Effector memory CD4-positive, alpha-beta T cell (primary cell): Measurements from ENCODE around the gene KLHL29.

Experiments used
- DNase-seq, 3 donors: peaks; one replicate each; pipeline ENCODE4 v3.0.0-alpha.2; 2020
- H3K27ac ChIP-seq: 2 replicates; pipeline ENCODE4 v1.7.0; 2013; ENCODE audit warnings: mild to moderate bottlenecking, low read length, moderate library complexity; ENCODE audit not compliant: insufficient read depth, poor library complexity, severe bottlenecking
- H3K27me3 ChIP-seq: replicated peaks from 2 replicates; pipeline ENCODE4 v1.7.0; 2013; ENCODE audit warnings: mild to moderate bottlenecking, low read length; ENCODE audit not compliant: insufficient read depth, control insufficient read depth, poor library complexity, severe bottlenecking
- H3K36me3 ChIP-seq: 2 replicates; pipeline ENCODE4 v1.7.0; 2013; ENCODE audit warnings: mild to moderate bottlenecking, low read length, moderate library complexity; ENCODE audit not compliant: control insufficient read depth, insufficient read depth
- H3K4me1 ChIP-seq: 2 replicates; pipeline ENCODE4 v1.7.0; 2013; ENCODE audit warnings: low read length, mild to moderate bottlenecking; ENCODE audit not compliant: control insufficient read depth, insufficient read depth, poor library complexity, severe bottlenecking
- H3K4me3 ChIP-seq: 2 replicates; pipeline ENCODE4 v1.7.0; 2013; ENCODE audit warnings: low read length, low read depth, mild to moderate bottlenecking; ENCODE audit not compliant: insufficient read depth, poor library complexity, severe bottlenecking
- H3K9me3 ChIP-seq: 2 replicates; pipeline ENCODE4 v1.7.0; 2013; ENCODE audit warnings: mild to moderate bottlenecking, low read length, moderate library complexity; ENCODE audit not compliant: control insufficient read depth

Gene KLHL29

DNA sequence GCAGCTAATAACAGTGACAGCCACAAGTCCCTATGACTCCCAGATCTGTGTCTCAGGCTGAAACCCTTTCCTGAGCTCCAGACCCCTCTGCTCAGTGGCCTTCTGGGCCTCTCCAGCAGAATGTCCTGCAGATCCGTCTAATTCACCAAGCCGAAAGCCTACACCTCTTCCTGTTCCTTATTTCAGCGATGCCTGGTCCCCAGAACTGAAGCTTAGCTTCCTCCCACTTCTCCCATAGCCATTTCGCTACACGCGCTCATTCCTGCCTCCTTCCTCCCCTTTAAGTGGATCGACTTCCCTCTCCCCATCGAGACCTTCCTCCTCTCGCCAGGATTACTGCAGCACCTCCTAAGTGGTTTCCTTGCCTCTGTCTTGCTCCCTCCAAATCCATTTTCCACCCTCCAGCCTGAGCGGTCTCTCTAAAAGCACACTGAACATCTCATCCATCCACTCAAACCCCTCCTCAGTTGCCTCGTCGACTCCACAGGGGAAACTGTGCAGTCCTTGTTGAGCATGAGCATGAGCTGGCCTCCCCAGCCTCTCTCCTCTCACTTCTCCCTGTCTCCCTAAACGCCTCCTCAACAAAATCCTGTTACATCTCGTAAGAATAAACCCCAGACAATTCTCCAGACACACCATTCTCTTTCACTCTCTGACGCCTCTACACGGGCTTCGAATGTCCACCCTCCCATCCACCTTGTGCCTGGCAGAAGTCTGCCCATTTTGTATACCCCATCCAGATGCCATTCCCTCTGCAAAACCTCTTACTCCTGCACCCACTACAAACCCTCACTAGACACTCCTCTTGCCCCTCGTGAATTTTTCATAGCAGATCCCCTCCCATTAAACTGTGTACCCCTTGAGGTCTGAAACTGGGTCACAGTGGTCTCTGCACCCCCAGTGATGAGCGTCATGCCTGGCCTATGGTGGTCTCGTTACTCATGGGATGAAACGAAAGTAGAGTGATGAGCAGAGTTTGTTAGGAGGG, 309.4 kb downstream of the KLHL29 start:
- Histone ChIP-seq H3K27ac (no peak overlapping the region), H3K4me3 (no peak overlapping the region), H3K9me3 (no peaks in the 10 kb centered on the region), H3K27me3 (no peaks in the 10 kb centered on the region), H3K4me1 (no peaks in the 10 kb centered on the region), H3K36me3 (peaks cover 3% of the 10 kb centered on the region)
- DNase-seq, result no peak

DNA sequence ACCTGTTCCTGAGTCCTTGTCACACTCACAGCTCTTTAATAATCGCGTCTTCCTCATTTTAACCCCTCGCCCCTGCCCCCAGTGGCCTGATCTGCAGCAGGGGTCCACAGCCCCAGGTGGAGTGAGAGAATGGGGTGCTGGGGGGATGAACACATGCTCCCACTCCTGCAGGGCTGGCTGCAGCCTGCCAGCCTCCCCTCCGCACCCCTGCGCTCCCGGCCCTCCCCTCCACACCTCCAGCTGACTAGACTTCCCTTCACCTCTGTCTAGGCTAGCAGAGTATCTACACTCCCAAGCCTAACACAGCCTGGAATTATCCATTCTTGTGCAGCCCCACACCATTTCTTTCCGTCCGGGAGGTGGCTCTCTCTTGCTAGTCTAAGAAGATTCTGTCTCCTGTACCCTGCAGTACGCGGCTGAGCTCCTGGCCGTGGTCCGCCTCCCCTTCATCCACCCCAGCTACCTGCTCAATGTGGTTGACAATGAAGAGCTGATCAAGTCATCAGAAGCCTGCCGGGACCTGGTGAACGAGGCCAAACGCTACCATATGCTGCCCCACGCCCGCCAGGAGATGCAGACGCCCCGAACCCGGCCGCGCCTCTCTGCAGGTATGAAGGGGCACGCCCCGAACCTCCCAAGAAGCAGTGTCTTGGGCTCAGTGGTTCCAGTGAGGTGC, 310.4 kb downstream of the KLHL29 start:
- Histone ChIP-seq H3K4me1 (no peaks in the 10 kb centered on the region), H3K4me3 (no peak overlapping the region), H3K9me3 (no peaks in the 10 kb centered on the region), H3K27me3 (no peaks in the 10 kb centered on the region), H3K36me3 (peaks cover 3% of the 10 kb centered on the region), H3K27ac (no peak overlapping the region)
- no peak for DNase-seq

- Histone ChIP-seq H3K4me1 (no peaks in the 10 kb centered on the region), H3K4me3 (no peak overlapping the region), H3K27ac (no peak overlapping the region), H3K27me3 (no peaks in the 10 kb centered on the region), H3K36me3 (peaks cover 3% of the 10 kb centered on the region), H3K9me3 (no peaks in the 10 kb centered on the region)
- no peak for DNase-seq
Observed at GRCh38 chr2:23695890-23696751, 311.1 kb downstream of the KLHL29 start.

DNA sequence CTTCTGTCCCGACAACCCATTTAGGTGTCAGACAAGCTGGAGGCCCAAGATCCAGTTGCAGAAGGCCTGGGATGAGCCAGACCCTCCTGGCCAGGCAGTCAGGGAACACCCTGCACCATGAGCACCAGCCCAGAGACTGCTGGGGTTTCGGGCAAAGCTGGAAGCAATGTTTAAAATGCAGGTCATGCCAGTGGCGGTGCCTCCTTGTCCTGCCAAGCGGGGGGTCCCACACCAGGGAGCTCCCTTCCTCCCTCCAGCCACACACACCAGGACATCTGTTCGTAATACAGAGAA, 311.7 kb downstream of the KLHL29 start:
- Histone ChIP-seq H3K27me3 (no peaks in the 10 kb centered on the region), H3K9me3 (no peaks in the 10 kb centered on the region), H3K4me1 (no peaks in the 10 kb centered on the region), H3K4me3 (no peak overlapping the region), H3K36me3 (peaks cover 3% of the 10 kb centered on the region), H3K27ac (no peak overlapping the region)
- DNase-seq, result no peak

- H3K4me1 ChIP-seq, result no peaks in the 10 kb centered on the region
- DNase-seq, result no peak
- H3K27ac ChIP-seq, result no peak overlapping the region
- H3K36me3 ChIP-seq, result peaks cover 3% of the 10 kb centered on the region
- no peak overlapping the region for H3K4me3 ChIP-seq
- no peaks in the 10 kb centered on the region for H3K9me3 ChIP-seq
- no peaks in the 10 kb centered on the region for H3K27me3 ChIP-seq
Observed at GRCh38 chr2:23697256-23698075, 312.5 kb downstream of the KLHL29 start.

DNA sequence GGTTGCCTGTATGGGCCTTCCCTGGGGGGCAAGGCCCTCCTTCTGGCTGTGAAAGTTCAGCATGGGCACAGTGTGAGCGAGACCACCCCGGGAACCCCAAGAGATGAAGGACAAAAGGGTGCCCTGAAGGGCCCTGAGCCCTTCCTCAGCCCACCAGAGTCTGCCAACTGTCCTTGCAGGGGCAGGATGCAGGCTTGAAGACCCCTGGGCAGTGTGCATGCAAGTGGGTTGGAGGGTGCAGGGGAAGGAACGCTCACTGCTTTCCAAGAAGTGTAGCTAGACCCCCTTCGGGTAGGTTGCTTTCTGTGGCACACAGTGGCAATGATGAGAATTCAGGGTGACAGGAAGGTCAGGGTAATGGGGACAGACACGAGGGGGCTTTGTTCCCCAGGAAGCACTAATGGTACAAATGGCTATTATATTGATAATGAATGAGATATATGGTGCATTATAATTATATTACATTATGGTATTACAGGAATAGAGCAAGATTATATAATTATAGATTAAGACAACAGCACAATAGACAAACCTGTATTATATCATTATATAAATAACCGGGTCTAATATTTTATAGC, 313.2 kb downstream of the KLHL29 start:
- H3K36me3 ChIP-seq, result peaks cover 3% of the 10 kb centered on the region
- H3K9me3 ChIP-seq, result no peaks in the 10 kb centered on the region
- DNase-seq, result no peak
- no peak overlapping the region for H3K4me3 ChIP-seq
- no peaks in the 10 kb centered on the region for H3K4me1 ChIP-seq
- no peaks in the 10 kb centered on the region for H3K27me3 ChIP-seq
- no peak overlapping the region for H3K27ac ChIP-seq

DNA sequence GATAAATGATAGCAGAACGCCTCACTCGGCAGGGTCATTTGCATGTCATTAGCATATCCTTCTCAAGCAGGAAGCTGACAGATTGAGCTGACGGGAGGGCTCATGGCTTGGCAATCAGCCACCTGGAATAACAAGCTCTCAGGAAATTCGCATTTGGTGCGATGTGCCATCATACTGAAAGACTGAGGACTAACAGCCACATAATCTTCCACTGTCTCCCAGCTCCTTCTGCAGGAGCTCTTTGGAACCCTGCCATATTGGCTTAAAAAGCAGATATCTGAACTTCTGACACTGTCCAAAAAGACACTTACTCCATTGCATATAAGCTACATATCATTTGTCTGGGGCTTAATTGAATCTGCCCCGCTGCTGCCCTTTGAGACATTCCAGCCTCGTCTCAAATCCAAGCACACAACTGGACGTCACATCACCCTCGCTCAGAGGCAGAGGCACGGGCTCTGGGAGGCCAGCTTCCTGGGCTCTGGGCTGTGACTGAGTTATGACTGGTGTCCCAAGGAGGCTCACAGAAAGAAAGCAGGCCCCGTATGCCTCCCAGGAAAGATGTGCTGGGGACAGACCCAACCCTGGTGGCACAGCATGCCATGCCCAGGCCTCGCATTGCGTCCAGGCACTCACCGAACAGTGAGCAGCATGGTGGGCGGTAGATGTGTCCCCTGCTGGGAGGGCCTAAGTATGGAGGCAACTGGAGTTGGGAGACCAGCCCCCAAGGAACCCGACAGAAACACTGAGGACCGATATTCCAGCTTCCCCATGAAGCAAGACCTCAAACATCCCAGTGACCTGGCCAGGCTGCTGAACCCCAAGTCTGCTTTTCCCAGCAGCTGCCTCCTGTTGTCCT, 314.0 kb downstream of the KLHL29 start:
- no peaks in the 10 kb centered on the region for H3K27me3 ChIP-seq
- no peak overlapping the region for H3K27ac ChIP-seq
- no peaks in the 10 kb centered on the region for H3K9me3 ChIP-seq
- H3K36me3 ChIP-seq, result peaks cover 3% of the 10 kb centered on the region
- H3K4me3 ChIP-seq, result no peak overlapping the region
- no peak for DNase-seq
- no peaks in the 10 kb centered on the region for H3K4me1 ChIP-seq

- peaks cover 3% of the 10 kb centered on the region for H3K36me3 ChIP-seq
- no peaks in the 10 kb centered on the region for H3K4me1 ChIP-seq
- H3K27ac ChIP-seq, result no peak overlapping the region
- no peak for DNase-seq
- no peak overlapping the region for H3K4me3 ChIP-seq
- no peaks in the 10 kb centered on the region for H3K9me3 ChIP-seq
- no peaks in the 10 kb centered on the region for H3K27me3 ChIP-seq
Observed at GRCh38 chr2:23699580-23699925, 314.6 kb downstream of the KLHL29 start.
